ENCODE results near the gene UBR2. TPM values are rescaled to one million over a fixed set of nuclear protein-coding genes. Genes with fewer than 3 reads are reported as not detected.

Gene UBR2
- total and polyA plus RNA-seq, 2 of the 4 experiments (the other 2 are of a cell fraction): 7.7 to 32.3 TPM

- TF ChIP-seq USF2 (IDR thresholded peaks at IDR 0.05; ENCODE audit: low read depth, low read length) (peak; percentile 84), MXI1 (IDR thresholded peaks at IDR 0.05; ENCODE audit: borderline replicate concordance, low read depth, low read length) (no peak), BHLHE40 (IDR thresholded peaks at IDR 0.05; ENCODE audit: low read depth, low read length) (peak; percentile 76; the same call in 1 of the 2 replicates)
Measured at GRCh38 chr6:42547407-42548329, 16.2 kb upstream of the UBR2 start (continued).

- H3K18ac ChIP-seq (ENCODE audit: low read depth, low read length): no peak overlapping the region
- no peaks in the 10 kb centered on the region for H3K36me3 ChIP-seq (ENCODE audit: control insufficient read depth, insufficient read depth, low read length)
- H2BK120ac ChIP-seq (ENCODE audit: low read depth, low read length): no peak overlapping the region
- no peak overlapping the region for H2BK15ac ChIP-seq (ENCODE audit: low read depth, low read length)
- H4K5ac ChIP-seq (ENCODE audit: low read depth, low read length): no peak overlapping the region
- H4K20me1 ChIP-seq (ENCODE audit: insufficient read depth, low read length): no peaks in the 10 kb centered on the region
- no CpG with 5 or more reads among the region's 1 CpG for WGBS, 2 experiments (ENCODE audit: extremely low coverage in 2 of 2, insufficient read length in 1 of 2)
- no peak overlapping the region for H3K56ac ChIP-seq (ENCODE audit: extremely low read depth, insufficient read depth, low read length)
- H2AFZ ChIP-seq (replicated peaks; ENCODE audit: low read length, poor library complexity): no peak overlapping the region
- no peak overlapping the region for H3K27ac ChIP-seq (ENCODE audit: insufficient read depth, low read length)
- no peak overlapping the region for H2BK20ac ChIP-seq (ENCODE audit: low read depth, low read length)
- no peak overlapping the region for H2BK5ac ChIP-seq (ENCODE audit: low read depth, low read length, poor library complexity, severe bottlenecking)
- POLR2A ChIA-PET (ENCODE audit: unreplicated experiment): interaction anchor here (0.7 kb wide), 1 partner anchor 9 kb away, joined by 5 read pairs; no protein-coding TSS in a partner anchor
- no peak overlapping the region for H4K8ac ChIP-seq (ENCODE audit: low read depth in 2 of 2, low read length in 2 of 2)
- dilution Hi-C loops (cut with HindIII; ENCODE audit: low sequenced_read_pairs, unreplicated experiment) (no loop called here), in situ Hi-C loops (cut with MboI; ENCODE audit: low sequenced_read_pairs) (no loop called here), intact Hi-C loops (cut with micrococcal nuclease) (no loop called here)
- no peaks in the 10 kb centered on the region for H3K9me3 ChIP-seq (ENCODE audit: control insufficient read depth, insufficient read depth, low read length)
- no peak overlapping the region for H3K4me3 ChIP-seq (ENCODE audit: insufficient read depth, low read depth, low read length)
- H3K4me2 ChIP-seq (ENCODE audit: low read depth, low read length): no peak overlapping the region
- H3K23ac ChIP-seq (ENCODE audit: low read depth, low read length): no peak overlapping the region
- no peak for DNase-seq
- H3K14ac ChIP-seq (replicated peaks; ENCODE audit: low read depth, low read length): no peak overlapping the region
- no peak for ATAC-seq (ENCODE audit: low read depth)
- 0 out of 2 replicates have a peak, but pooled peaks cover 3% of the 10 kb centered on the region for H3K4me1 ChIP-seq (ENCODE audit: control insufficient read depth, insufficient read depth, low read length)
- H2AK5ac ChIP-seq (ENCODE audit: low read depth, low read length): no peak overlapping the region
- no peak overlapping the region for H4K91ac ChIP-seq (ENCODE audit: insufficient read depth, low read depth, low read length)
- H2AK9ac ChIP-seq (replicated peaks; ENCODE audit: low read depth, low read length, poor library complexity): no peak overlapping the region
- CTCF ChIA-PET: no interaction called here
- BruUV-seq (replicated peaks): no TSS peak
- 0 out of 4 replicates have a peak, but pooled peaks cover 0 to 2% of the 10 kb centered on the region in 2 experiments for H3K79me1 ChIP-seq (ENCODE audit: low read depth in 1 of 2, low read length in 2 of 2)
- no peak overlapping the region for H3K4ac ChIP-seq (ENCODE audit: low read depth, low read length)
- H3K27me3 ChIP-seq (ENCODE audit: control insufficient read depth, insufficient read depth, low read length): no peaks in the 10 kb centered on the region
- H3K9me1 ChIP-seq (ENCODE audit: insufficient read depth, low read length): peaks cover 6% of the 10 kb centered on the region; the same call in 1 of the 2 replicates
- H3K9ac ChIP-seq (ENCODE audit: low read depth, low read length): no peak overlapping the region
- no peak for TF ChIP-seq CHD1 (IDR thresholded peaks at IDR 0.05; ENCODE audit: low read depth, low read length)
- TF ChIP-seq ELK1 (IDR thresholded peaks at IDR 0.05; ENCODE audit: borderline replicate concordance, low read depth, low read length): no peak
- TF ChIP-seq SMC3 (IDR thresholded peaks at IDR 0.05; ENCODE audit: low read depth, low read length): no peak
- no peak for TF ChIP-seq RAD21 (IDR thresholded peaks at IDR 0.05; ENCODE audit: low read length)
- no peak for TF ChIP-seq NFE2L2 (IDR thresholded peaks at IDR 0.05; ENCODE audit: low read depth, low read length)
- no peak for TF ChIP-seq MXI1 (IDR thresholded peaks at IDR 0.05; ENCODE audit: borderline replicate concordance, low read depth, low read length)
- TF ChIP-seq RFX5 (IDR thresholded peaks at IDR 0.05; ENCODE audit: low read depth, low read length): no peak
- TF ChIP-seq CTCF (conservative IDR thresholded peaks at IDR 0.05; ENCODE audit: low read depth, low read length): no peak
- TF ChIP-seq FOS (IDR thresholded peaks at IDR 0.05; ENCODE audit: low read depth, low read length): no peak
- no peak for TF ChIP-seq MAFK (IDR thresholded peaks at IDR 0.05; ENCODE audit: low read depth, low read length)
Measured at GRCh38 chr6:42550277-42550676, 13.6 kb upstream of the UBR2 start.
